Measurements from ENCODE around the gene PDE4D. TPM values are rescaled to one million over a fixed set of nuclear protein-coding genes. Genes with fewer than 3 reads are reported as not detected.

The PDE4D gene
- polyA plus RNA-seq, 1 donor, result 40.8 TPM

- no peak for DNase-seq
Measured at GRCh38 chr5:58944221-58944620, 949.3 kb downstream of the PDE4D start.

GRCh38 chr5:58940446-58940845 is 953.1 kb downstream of the PDE4D start:
- peak; percentile 29 for DNase-seq

- DNase-seq, result no peak
Measured at GRCh38 chr5:58939664-58940063, 953.9 kb downstream of the PDE4D start.

GRCh38 chr5:58938563-58939424 is 954.7 kb downstream of the PDE4D start:
- DNase-seq, result no peak

GRCh38 chr5:58937031-58937681 is 956.4 kb downstream of the PDE4D start:
- no peak for DNase-seq

- no peak for DNase-seq
Measured at GRCh38 chr5:58934629-58935097, 958.9 kb downstream of the PDE4D start.

GRCh38 chr5:58933891-58934628 is 959.5 kb downstream of the PDE4D start:
- no peak for DNase-seq

GRCh38 chr5:58932057-58932612 is 961.4 kb downstream of the PDE4D start:
- DNase-seq, result no peak

- no peak for DNase-seq
Measured at GRCh38 chr5:58930520-58930919, 963.0 kb downstream of the PDE4D start.

- no peak for DNase-seq
Measured at GRCh38 chr5:58929726-58930125, 963.8 kb downstream of the PDE4D start.

GRCh38 chr5:58927938-58928337 is 965.6 kb downstream of the PDE4D start:
- no peak for DNase-seq

- no peak for DNase-seq
Measured at GRCh38 chr5:58927181-58927580, 966.3 kb downstream of the PDE4D start.

- DNase-seq, result no peak
Measured at GRCh38 chr5:58926541-58926935, 967.0 kb downstream of the PDE4D start.

- peak; percentile 61 for DNase-seq
Measured at GRCh38 chr5:58925627-58926540, 967.6 kb downstream of the PDE4D start.

GRCh38 chr5:58924306-58924705 is 969.2 kb downstream of the PDE4D start:
- no peak for DNase-seq

GRCh38 chr5:58923355-58923754 is 970.2 kb downstream of the PDE4D start:
- no peak for DNase-seq

- DNase-seq, result peak; percentile 76
Measured at GRCh38 chr5:58922461-58923171, 970.9 kb downstream of the PDE4D start.

GRCh38 chr5:58921159-58921558 is 972.4 kb downstream of the PDE4D start:
- no peak for DNase-seq

GRCh38 chr5:58919833-58920232 is 973.7 kb downstream of the PDE4D start:
- DNase-seq, result no peak

All from hindlimb muscle (tissue), 1 donor.